ENCODE results near the gene NPAT. TPM values are rescaled to one million over a fixed set of nuclear protein-coding genes. Genes with fewer than 3 reads are reported as not detected.
A peak's percentile ranks its signal among the peaks of the same experiment; 100 is the strongest.

The NPAT gene
- total RNA-seq, 1 experiment from 2014 or later = 14.9 TPM

GRCh38 chr11:108222574-108223347 is at the start of gene NPAT, which contains the start of gene ATM (continued):
- peak; percentile 55 to 82 (median 77); a peak in 5 of 6 replicates for TF ChIP-seq CTCF (IDR thresholded peaks at IDR 0.05 in 2 of 3, conservative IDR thresholded peaks at IDR 0.05 in 1 of 3; ENCODE audit: borderline replicate concordance in 1 of 3, insufficient read depth in 1 of 3, low read depth in 2 of 3, low read length in 2 of 3)
- peak; percentile 77 for TF ChIP-seq SIN3A (IDR thresholded peaks at IDR 0.05; ENCODE audit: low read depth)
- TF ChIP-seq ELF1 (IDR thresholded peaks at IDR 0.05; ENCODE audit: borderline replicate concordance, low read depth) = peak; percentile 70
- no peak for TF ChIP-seq ZFX (IDR thresholded peaks at IDR 0.05)
- TF ChIP-seq CEBPB (IDR thresholded peaks at IDR 0.05; ENCODE audit: low read depth) = no peak

- no peak for DNase-seq (ENCODE audit: low read depth, low spot score)
- intact Hi-C loops (cut with micrococcal nuclease) = no loop called here
- Histone ChIP-seq H4K20me1 (ENCODE audit: insufficient read depth) (no peaks in the 10 kb centered on the region), H2AFZ (ENCODE audit: low read depth, low read length, poor library complexity, severe bottlenecking) (no peak overlapping the region), H3K4me2 (ENCODE audit: low read length) (no peak overlapping the region), H3K27me3 (ENCODE audit: insufficient read depth, low read length) (no peaks in the 10 kb centered on the region), H3K4me1 (ENCODE audit: control insufficient read depth in 1 of 2, insufficient read depth in 2 of 2, low read length in 2 of 2) (no peaks in the 10 kb centered on the region), H3K9ac (ENCODE audit: low read length) (no peak overlapping the region), H3K27ac (ENCODE audit: low read depth, low read length) (no peak overlapping the region), H3K36me3 (ENCODE audit: control insufficient read depth in 1 of 2, insufficient read depth in 2 of 2, low read length in 2 of 2) (peaks cover 5 to 16% of the 10 kb centered on the region in 2 experiments; a peak in 2 of 4 replicates), H3K9me3 (ENCODE audit: control insufficient read depth in 1 of 2, insufficient read depth in 1 of 2, low read depth in 1 of 2, low read length in 2 of 2) (no peaks in the 10 kb centered on the region), H3K79me2 (ENCODE audit: insufficient read depth, low read length) (no peaks in the 10 kb centered on the region), H3K4me3 (replicated peaks in 1 of 2; ENCODE audit: low read depth in 1 of 2, low read length in 2 of 2) (no peak overlapping the region), H3K9me2 (ENCODE audit: insufficient read depth) (no peaks in the 10 kb centered on the region)
- ChIA-PET RAD21 (ENCODE audit: low non-redundant PET in 1 of 2, low total read pairs in 2 of 2, uncharacterized antibody in 2 of 2, unreplicated experiment in 2 of 2) (no interaction called here), CTCF (no interaction called here), POLR2A (no interaction called here)
- no peak for ATAC-seq
- no TSS peak for BruUV-seq (replicated peaks)
- TF ChIP-seq SRF (IDR thresholded peaks at IDR 0.05; ENCODE audit: low read depth) (no peak), MAX (IDR thresholded peaks at IDR 0.05) (no peak), EZH2 (IDR thresholded peaks at IDR 0.05) (no peak), ZNF274 (IDR thresholded peaks at IDR 0.05; ENCODE audit: low read depth, low read length) (no peak), ZBTB33 (IDR thresholded peaks at IDR 0.05; ENCODE audit: extremely low read depth, insufficient replicate concordance, low read length) (no peak), ZFX (IDR thresholded peaks at IDR 0.05) (no peak)
Observed at GRCh38 chr11:108269583-108269982, 47.1 kb upstream of the NPAT start.
